Pancreas (tissue), 10 donors: Measurements from ENCODE around the gene MYH6. TPM values are rescaled to one million over a fixed set of nuclear protein-coding genes. Genes with fewer than 3 reads are reported as not detected.
A peak's percentile ranks its signal among the peaks of the same experiment; 100 is the strongest.

ENCODE experiments used
- ATAC-seq, 4 donors: fragments of 200-7000 bp; cut with Tn5 transposase; one replicate each; pipeline versions ENCODE4 v1.8.0 to v1.9.1; 2020; ENCODE audit warnings: mild to moderate bottlenecking in 4 of 4, moderate library complexity in 4 of 4
- DNase-seq, 6 donors: peaks; one replicate each; pipeline ENCODE4 v3.0.0-alpha.2; 2020
- FAIRE-seq: peaks from 2 replicates; lab custom pipeline; 2012; peaks lifted over from hg19 to GRCh38; lab: Jason Lieb, UNC
- H3K27ac ChIP-seq, 4 donors: fragments of 200-600 bp; sonication (generic); 1 replicate in 3 of 4; 2 replicates in 1 of 4; pipeline versions ENCODE4 v1.5.0 to v1.8.0; 2020
- H3K27me3 ChIP-seq, 4 donors: fragments of 200-600 bp; one replicate each; pipeline ENCODE4 v1.8.0; 2021
- H3K36me3 ChIP-seq, 3 donors: fragments of 200-600 bp; sonication (generic) in 1 of 3; one replicate each; pipeline versions ENCODE4 v1.5.0 to v1.8.0; 2020 to 2021
- H3K4me1 ChIP-seq, 3 donors: fragments of 200-600 bp; one replicate each; pipeline ENCODE4 v1.8.0; 2021
- H3K4me3 ChIP-seq, 4 donors: fragments of 200-600 bp; sonication (generic) in 2 of 4; one replicate each; pipeline versions ENCODE4 v1.5.0 to v1.8.0; 2020 to 2021
- H3K9me3 ChIP-seq, 4 donors: fragments of 200-600 bp; one replicate each; pipeline ENCODE4 v1.8.0; 2021
- WGBS, 2 donors: extraction: QIAGEN DNeasy Blood & Tissue Kit; methylation state at CpG; one replicate each; pipeline ENCODE4 v1.1.7; 2013; 5-methylcytosine and 5-hydroxymethylcytosine counted together
- intact Hi-C, 3 donors: fragments of 100-400 bp; cut with DNase I; formaldehyde crosslinking; loops; one replicate each; pipeline versions ENCODE4 v1.11.1 to v1.14.2; 2022
- polyA plus RNA-seq, 2 donors: library from polyadenylated mRNA; stranded (reverse); fragments of 200-250 nt; gene quantifications; one replicate each; pipeline ENCODE4 v1.2.3, GENCODE V29; 2013
- total RNA-seq, 6 donors: library from RNA; stranded (reverse); fragmentation: NEBNext Ultra II Directional in 4 of 6; extraction: Animal tissue kit (Norgen Biotek cat#: 25700) in 4 of 6; gene quantifications; one replicate each; pipeline versions ENCODE4 v1.2.1 to v1.2.4, GENCODE V29; 2021 to 2023
- TF ChIP-seq, protein P1 (sequence below), 4 donors: fragments of 200-600 bp; sonication (generic) in 3 of 4; IDR thresholded peaks; one replicate each; pipeline versions ENCODE4 v1.5.0 to v1.8.0; 2021; ENCODE audit warnings: antibody characterized with exemption in 4 of 4
- donor health status: healthy with polysubstance abuse.
- donor health status: DM: no; HTN: no; CAD: no; lungs with moderate emphysema.
- donor health status: DM: no; HTN: no; CAD: no.
- donor health status: control.
- donor health status: control.
- donor health status: Bipolar disorder and iron deficiency.
- donor health status: DM: yes; HTN: yes; CAD: no.
- donor health status: DM: no; HTN: no; CAD: no.
- donor health status: DM: no; HTN: no; CAD: no.
- donor health status: DM: yes; HTN: yes; CAD: no.

Gene MYH6
- total and polyA plus RNA-seq, 8 donors = 0.03 to 0.72 (median 0.11) TPM; not detected in 2

DNA sequence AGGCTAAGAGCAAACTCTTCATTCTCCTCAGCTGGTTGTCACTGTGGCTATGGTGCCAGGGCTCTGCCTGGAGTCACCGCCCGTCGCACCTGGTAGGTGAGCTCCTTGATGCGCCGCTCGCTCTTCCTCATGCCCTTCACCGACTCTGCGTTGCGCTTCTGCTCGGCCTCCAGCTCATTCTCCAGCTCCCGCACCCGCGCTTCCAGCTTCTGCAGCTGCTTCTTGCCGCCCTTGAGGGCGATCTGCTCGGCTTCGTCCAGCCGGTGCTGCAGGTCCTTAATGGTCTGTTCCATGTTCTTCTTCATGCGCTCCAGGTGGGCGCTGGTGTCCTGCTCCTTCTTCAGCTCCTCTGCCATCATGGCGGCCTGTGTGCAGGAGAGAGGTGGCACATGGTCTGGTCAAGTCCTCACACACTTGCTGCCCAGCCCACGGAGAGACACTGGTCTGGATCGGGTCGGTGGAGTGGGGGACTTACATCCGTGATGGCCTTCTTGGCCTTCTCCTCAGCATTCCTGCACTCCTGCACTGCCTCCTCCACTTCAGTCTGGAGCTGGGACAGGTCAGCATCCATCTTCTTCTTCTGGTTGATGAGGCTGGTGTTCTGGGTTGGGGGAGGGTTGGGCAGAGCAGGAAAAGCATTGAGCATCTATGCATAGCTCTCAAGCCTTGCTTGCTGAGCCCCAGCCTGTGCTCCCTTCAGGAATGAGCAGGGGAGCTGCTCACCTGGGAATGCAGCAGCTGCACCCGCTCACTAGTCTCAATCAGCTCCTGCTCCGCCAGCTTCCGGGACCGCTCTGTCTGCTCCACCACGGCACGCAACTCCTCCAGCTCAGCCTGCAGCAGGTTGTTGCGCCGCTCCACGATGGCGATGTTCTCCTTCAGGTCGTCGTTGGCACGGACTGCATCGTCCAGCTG, 7.1 kb upstream of the MYH6 start:
- H3K9me3 ChIP-seq = no peaks in the 10 kb centered on the region
- FAIRE-seq (no peak), ATAC-seq (peak; percentile 95 to 99 (median 96)), DNase-seq (peak; percentile 75 to 90 (median 78))
- H3K4me1 ChIP-seq = peaks cover 0 to 4% (median 0%) of the 10 kb centered on the region in 3 donors
- intact Hi-C loops = no loop called here
- TF ChIP-seq, protein P1, sequence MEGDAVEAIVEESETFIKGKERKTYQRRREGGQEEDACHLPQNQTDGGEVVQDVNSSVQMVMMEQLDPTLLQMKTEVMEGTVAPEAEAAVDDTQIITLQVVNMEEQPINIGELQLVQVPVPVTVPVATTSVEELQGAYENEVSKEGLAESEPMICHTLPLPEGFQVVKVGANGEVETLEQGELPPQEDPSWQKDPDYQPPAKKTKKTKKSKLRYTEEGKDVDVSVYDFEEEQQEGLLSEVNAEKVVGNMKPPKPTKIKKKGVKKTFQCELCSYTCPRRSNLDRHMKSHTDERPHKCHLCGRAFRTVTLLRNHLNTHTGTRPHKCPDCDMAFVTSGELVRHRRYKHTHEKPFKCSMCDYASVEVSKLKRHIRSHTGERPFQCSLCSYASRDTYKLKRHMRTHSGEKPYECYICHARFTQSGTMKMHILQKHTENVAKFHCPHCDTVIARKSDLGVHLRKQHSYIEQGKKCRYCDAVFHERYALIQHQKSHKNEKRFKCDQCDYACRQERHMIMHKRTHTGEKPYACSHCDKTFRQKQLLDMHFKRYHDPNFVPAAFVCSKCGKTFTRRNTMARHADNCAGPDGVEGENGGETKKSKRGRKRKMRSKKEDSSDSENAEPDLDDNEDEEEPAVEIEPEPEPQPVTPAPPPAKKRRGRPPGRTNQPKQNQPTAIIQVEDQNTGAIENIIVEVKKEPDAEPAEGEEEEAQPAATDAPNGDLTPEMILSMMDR (IDR thresholded peaks at IDR 0.05) = no peak
- no peaks in the 10 kb centered on the region for H3K36me3 ChIP-seq
- H3K27me3 ChIP-seq = no peaks in the 10 kb centered on the region
- H3K27ac ChIP-seq = no peak overlapping the region
- H3K4me3 ChIP-seq = peak overlapping the region; percentile 23 to 55 (median 34)
- 66 to 68% methylated on average over 39 of the region's 39 CpGs for WGBS, 2 donors

DNA sequence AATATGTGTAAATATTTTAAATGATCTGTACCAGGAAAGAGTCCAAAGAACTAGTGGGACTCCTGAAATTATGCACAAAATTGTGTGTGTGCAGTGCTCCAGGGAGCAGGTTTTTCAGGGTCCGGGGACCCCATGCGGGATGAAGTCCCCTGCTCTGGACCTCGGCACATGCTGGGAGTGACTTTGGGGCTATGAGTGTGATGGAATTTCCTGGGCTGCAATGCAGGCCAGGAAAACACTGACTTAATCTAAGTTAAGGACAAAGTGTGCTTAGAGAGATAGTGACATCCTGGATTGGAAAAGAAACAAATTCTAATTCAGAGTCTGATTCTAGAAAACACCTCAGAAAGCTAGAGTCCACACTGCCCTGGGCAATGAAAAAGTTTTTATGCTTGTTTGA, 6.2 kb upstream of the MYH6 start:
- H3K4me1 ChIP-seq = peaks cover 0 to 4% (median 0%) of the 10 kb centered on the region in 3 donors
- H3K9me3 ChIP-seq = no peaks in the 10 kb centered on the region
- intact Hi-C loops = no loop called here
- H3K27me3 ChIP-seq = no peaks in the 10 kb centered on the region
- WGBS, 2 donors = 69 to 93% methylated on average over 3 of the region's 3 CpGs
- DNase-seq (no peak), ATAC-seq (no peak), FAIRE-seq (no peak)
- no peaks in the 10 kb centered on the region for H3K36me3 ChIP-seq
- H3K27ac ChIP-seq = no peak overlapping the region
- no peak overlapping the region for H3K4me3 ChIP-seq
- TF ChIP-seq, protein P1 (IDR thresholded peaks at IDR 0.05) = no peak

DNA sequence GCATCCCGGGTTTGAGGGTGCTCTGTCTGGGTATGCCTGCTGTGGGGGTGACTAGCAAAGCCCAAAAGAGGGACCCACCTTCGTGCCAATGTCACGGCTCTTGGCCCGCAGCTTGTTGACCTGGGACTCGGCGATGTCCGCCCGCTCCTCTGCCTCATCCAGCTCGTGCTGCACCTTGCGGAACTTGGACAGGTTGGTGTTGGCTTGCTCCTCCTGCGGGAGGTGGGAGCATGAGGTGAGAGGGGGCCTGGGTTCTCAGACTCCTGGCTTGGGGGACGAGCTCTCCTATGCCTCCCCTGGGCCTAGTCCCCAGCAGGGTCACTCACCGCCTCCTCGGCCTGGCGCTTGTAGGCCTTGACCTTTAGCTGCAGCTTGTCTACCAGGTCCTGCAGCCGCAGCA, 5.6 kb upstream of the MYH6 start:
- Histone ChIP-seq H3K9me3 (no peaks in the 10 kb centered on the region), H3K4me1 (peaks cover 0 to 4% (median 0%) of the 10 kb centered on the region in 3 donors), H3K27ac (no peak overlapping the region), H3K27me3 (no peaks in the 10 kb centered on the region), H3K4me3 (no peak overlapping the region), H3K36me3 (no peaks in the 10 kb centered on the region)
- ATAC-seq = no peak
- no peak for FAIRE-seq
- intact Hi-C loops = no loop called here
- TF ChIP-seq, protein P1 (IDR thresholded peaks at IDR 0.05) = no peak
- WGBS, 2 donors = 88 to 95% methylated on average over 16 of the region's 16 CpGs
- no peak for DNase-seq

DNA sequence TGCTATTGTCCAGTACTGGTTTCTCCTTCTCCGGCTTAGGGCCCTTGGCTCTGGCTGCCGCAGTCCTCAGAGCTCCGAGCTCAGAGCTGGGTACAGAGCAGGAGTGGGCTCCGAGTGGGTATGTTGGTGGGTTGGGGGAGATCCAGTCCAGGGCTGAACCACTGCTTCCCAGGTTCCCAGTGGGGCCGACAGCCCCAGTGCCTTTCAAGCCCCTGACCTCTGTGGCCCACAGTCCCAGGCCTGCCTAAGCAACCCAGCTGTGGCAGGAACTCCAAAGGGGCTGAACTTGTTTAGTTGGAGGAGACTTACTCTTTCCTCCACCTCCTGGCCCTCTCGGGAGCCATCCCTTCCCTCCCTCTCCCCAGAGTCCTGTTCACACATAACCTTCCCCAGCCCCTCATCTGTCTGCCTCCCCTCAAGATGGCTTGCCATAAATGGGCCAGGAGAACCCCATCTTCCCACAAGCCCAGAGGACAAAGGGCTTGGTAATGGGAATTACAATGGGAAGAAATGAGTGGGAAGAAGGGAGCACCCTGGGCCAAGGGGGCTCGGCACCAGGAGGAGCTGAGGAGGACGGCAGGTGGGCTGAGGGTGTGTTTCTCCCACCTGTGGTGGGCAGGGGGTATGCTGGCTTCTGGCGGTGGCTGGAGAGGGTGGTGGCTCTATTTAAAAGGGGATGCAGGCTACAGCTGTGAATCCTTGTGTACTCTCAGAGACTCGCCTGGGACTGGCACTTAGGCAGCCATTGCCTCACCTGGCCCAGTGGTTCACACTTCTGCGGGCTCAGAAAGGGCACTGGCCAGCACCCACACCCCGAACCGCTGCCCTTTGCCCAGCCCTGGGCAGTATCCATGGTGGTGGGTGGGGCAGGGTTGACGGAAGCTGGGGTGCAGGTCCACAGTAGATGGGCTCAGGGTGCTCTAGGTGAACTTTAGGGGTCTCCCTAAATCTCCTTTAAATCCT, 3.8 kb upstream of the MYH6 start:
- ATAC-seq = no peak
- Histone ChIP-seq H3K4me1 (peaks cover 0 to 4% (median 0%) of the 10 kb centered on the region in 3 donors), H3K27ac (no peak overlapping the region), H3K9me3 (no peaks in the 10 kb centered on the region), H3K4me3 (no peak overlapping the region), H3K27me3 (no peaks in the 10 kb centered on the region), H3K36me3 (no peaks in the 10 kb centered on the region)
- no peak for DNase-seq
- FAIRE-seq = no peak
- intact Hi-C loops = no loop called here
- TF ChIP-seq, protein P1 (IDR thresholded peaks at IDR 0.05) = no peak
- 83 to 87% methylated on average over 14 of the region's 14 CpGs for WGBS, 2 donors
